Vagina (tissue), 2 donors: ENCODE measurements around the gene CADPS2. TPM values are rescaled to one million over a fixed set of nuclear protein-coding genes. Genes with fewer than 3 reads are reported as not detected.

Experiments
- DNase-seq, 2 donors: peaks; one replicate each; pipeline ENCODE4 v3.0.0-alpha.2; 2017; ENCODE audit errors: extremely low spot score in 2 of 2
- H3K27ac ChIP-seq: fragments of 200-600 bp; sonication (generic); one replicate; pipeline ENCODE4 v1.5.1; 2019
- H3K27me3 ChIP-seq: fragments of 200-600 bp; sonication (generic); one replicate; pipeline ENCODE4 v1.5.1; 2019
- H3K36me3 ChIP-seq, 2 donors: fragments of 200-600 bp; sonication (generic); one replicate each; pipeline ENCODE4 v1.5.1; 2017 to 2019
- H3K4me1 ChIP-seq: fragments of 200-600 bp; sonication (generic); one replicate; pipeline ENCODE4 v1.5.1; 2019
- H3K4me3 ChIP-seq, 2 donors: fragments of 200-600 bp; sonication (generic); 1 replicate in 1 of 2; 2 replicates in 1 of 2; pipeline ENCODE4 v1.5.1; 2016 to 2019
- H3K9me3 ChIP-seq: fragments of 200-600 bp; sonication (generic); one replicate; pipeline ENCODE4 v1.5.1; 2019
- CTCF ChIP-seq, 3 experiments: fragments of 450-650 bp in 2 of 3; fragments of 200-600 bp in 1 of 3; sonication (generic) in 1 of 3; IDR thresholded peaks; one replicate each; pipeline ENCODE4 v1.5.1; 2017 to 2019; ENCODE audit warnings: antibody characterized with exemption in 3 of 3, mild to moderate bottlenecking in 2 of 3, moderate library complexity in 2 of 3
- POLR2A ChIP-seq, 2 donors: fragments of 450-650 bp; IDR thresholded peaks; one replicate each; pipeline ENCODE4 v1.6.1; 2017; ENCODE audit warnings: antibody characterized with exemption in 2 of 2, mild to moderate bottlenecking in 2 of 2, moderate library complexity in 2 of 2
- POLR2AphosphoS5 ChIP-seq, 2 donors: sonication (generic); formaldehyde crosslinking; IDR thresholded peaks; one replicate each; pipeline ENCODE4 v1.9.0; 2017; ENCODE audit warnings: antibody characterized with exemption in 2 of 2, mild to moderate bottlenecking in 2 of 2, low read depth in 1 of 2; ENCODE audit not compliant: insufficient read depth in 1 of 2
- intact Hi-C: fragments of 100-400 bp; cut with DNase I; formaldehyde crosslinking; loops from one replicate; pipeline ENCODE4 v1.15.1; 2023
- total RNA-seq: library from RNA; depleted of rRNA; stranded (reverse); fragments of >200 nt; gene quantifications from one replicate; pipeline ENCODE4 v1.2.3, GENCODE V29; 2016

The CADPS2 gene
- total RNA-seq, 1 donor from 2014 or later = 25.5 TPM

GRCh38 chr7:122561326-122561725 lies 324.9 kb downstream of the CADPS2 start:
- Histone ChIP-seq H3K4me3 (no peak overlapping the region), H3K4me1 (no peaks in the 10 kb centered on the region), H3K27ac (no peak overlapping the region), H3K36me3 (no peaks in the 10 kb centered on the region), H3K27me3 (no peaks in the 10 kb centered on the region), H3K9me3 (no peaks in the 10 kb centered on the region)
- intact Hi-C loops = no loop called here
- DNase-seq = no peak
- no peak for TF ChIP-seq CTCF (IDR thresholded peaks at IDR 0.05)
- no peak for TF ChIP-seq POLR2AphosphoS5 (IDR thresholded peaks at IDR 0.05; ENCODE audit: insufficient read depth in 1 of 2, low read depth in 1 of 2)
- no peak for TF ChIP-seq POLR2A (IDR thresholded peaks at IDR 0.05)

- Histone ChIP-seq H3K27ac (no peak overlapping the region), H3K4me1 (no peaks in the 10 kb centered on the region), H3K4me3 (no peak overlapping the region), H3K27me3 (no peaks in the 10 kb centered on the region), H3K36me3 (no peaks in the 10 kb centered on the region), H3K9me3 (no peaks in the 10 kb centered on the region)
- no peak for DNase-seq
- intact Hi-C loops = no loop called here
- TF ChIP-seq POLR2AphosphoS5 (IDR thresholded peaks at IDR 0.05; ENCODE audit: insufficient read depth in 1 of 2, low read depth in 1 of 2) = no peak
- no peak for TF ChIP-seq CTCF (IDR thresholded peaks at IDR 0.05)
- no peak for TF ChIP-seq POLR2A (IDR thresholded peaks at IDR 0.05)
These were observed 329.3 kb downstream of the CADPS2 start for GRCh38 chr7:122556873-122557542.

DNA sequence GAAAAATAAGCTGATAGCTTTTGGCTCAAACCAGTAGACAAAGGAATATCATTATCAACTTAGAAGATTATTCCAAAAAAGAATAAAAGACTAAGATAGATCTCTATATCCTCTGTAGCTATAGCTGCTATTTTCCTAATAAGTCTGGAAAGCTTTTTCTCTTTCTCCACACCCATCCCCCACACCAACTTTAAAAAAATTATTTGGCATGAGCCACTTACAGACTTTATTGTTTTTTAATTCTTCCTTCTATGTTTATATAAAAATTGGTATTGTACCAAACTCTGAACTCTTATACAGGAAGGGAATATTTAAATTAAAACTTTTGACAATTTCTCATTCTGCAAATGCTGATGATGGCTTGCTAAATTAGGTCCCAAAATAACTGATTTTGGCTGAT lies 330.0 kb downstream of the CADPS2 start:
- intact Hi-C loops = no loop called here
- no peak overlapping the region for H3K27ac ChIP-seq
- H3K4me1 ChIP-seq = no peaks in the 10 kb centered on the region

GRCh38 chr7:122553761-122554160 lies 332.5 kb downstream of the CADPS2 start:
- no peak for DNase-seq
- Histone ChIP-seq H3K27me3 (no peaks in the 10 kb centered on the region), H3K4me3 (no peak overlapping the region), H3K4me1 (no peaks in the 10 kb centered on the region), H3K9me3 (no peaks in the 10 kb centered on the region), H3K36me3 (no peaks in the 10 kb centered on the region), H3K27ac (no peak overlapping the region)
- intact Hi-C loops = no loop called here
- TF ChIP-seq POLR2A (IDR thresholded peaks at IDR 0.05) (no peak), POLR2AphosphoS5 (IDR thresholded peaks at IDR 0.05; ENCODE audit: insufficient read depth in 1 of 2, low read depth in 1 of 2) (no peak), CTCF (IDR thresholded peaks at IDR 0.05) (no peak)

More for the DNA sequence above, 330.0 kb downstream of the CADPS2 start:
- TF ChIP-seq POLR2AphosphoS5 (IDR thresholded peaks at IDR 0.05; ENCODE audit: insufficient read depth in 1 of 2, low read depth in 1 of 2) (no peak), POLR2A (IDR thresholded peaks at IDR 0.05) (no peak), CTCF (IDR thresholded peaks at IDR 0.05) (no peak)
- Histone ChIP-seq H3K9me3 (no peaks in the 10 kb centered on the region), H3K27me3 (no peaks in the 10 kb centered on the region), H3K36me3 (no peaks in the 10 kb centered on the region), H3K4me3 (no peak overlapping the region)
- DNase-seq = no peak

DNA sequence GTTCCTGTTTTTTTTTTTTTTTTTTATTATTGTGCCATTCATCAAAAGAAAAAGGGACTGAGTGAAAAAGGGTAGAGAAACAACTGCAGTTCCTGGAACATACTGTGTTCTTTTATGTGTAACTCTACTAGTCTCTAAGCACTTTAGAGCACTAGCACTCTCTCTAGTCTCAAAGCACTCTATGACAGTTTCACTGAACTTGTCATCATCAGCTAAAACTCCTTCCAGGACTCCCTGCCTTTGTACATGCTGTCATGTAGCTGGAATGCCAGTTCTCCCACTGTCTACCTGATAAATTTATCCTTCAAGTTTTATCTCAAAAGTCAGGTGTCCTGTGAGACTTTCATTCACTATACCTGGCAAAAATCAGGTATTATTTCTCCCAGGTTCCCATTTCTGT lies 333.5 kb downstream of the CADPS2 start:
- no peaks in the 10 kb centered on the region for H3K9me3 ChIP-seq
- H3K4me3 ChIP-seq = no peak overlapping the region
- TF ChIP-seq POLR2AphosphoS5 (IDR thresholded peaks at IDR 0.05; ENCODE audit: insufficient read depth in 1 of 2, low read depth in 1 of 2) = no peak
- no peak for TF ChIP-seq POLR2A (IDR thresholded peaks at IDR 0.05)
- TF ChIP-seq CTCF (IDR thresholded peaks at IDR 0.05) = no peak
- H3K36me3 ChIP-seq = no peaks in the 10 kb centered on the region
- H3K27me3 ChIP-seq = no peaks in the 10 kb centered on the region
- no peak for DNase-seq
- H3K4me1 ChIP-seq = no peaks in the 10 kb centered on the region
- no peak overlapping the region for H3K27ac ChIP-seq
- intact Hi-C loops = no loop called here
